ENCODE measurements around the gene SPAM1.
"Not testable (repeated sequence)": the region's sequence is repeated elsewhere in the genome, so short reads cannot be mapped to it uniquely, and the experiment has no call there.

SPAM1 gene

DNA sequence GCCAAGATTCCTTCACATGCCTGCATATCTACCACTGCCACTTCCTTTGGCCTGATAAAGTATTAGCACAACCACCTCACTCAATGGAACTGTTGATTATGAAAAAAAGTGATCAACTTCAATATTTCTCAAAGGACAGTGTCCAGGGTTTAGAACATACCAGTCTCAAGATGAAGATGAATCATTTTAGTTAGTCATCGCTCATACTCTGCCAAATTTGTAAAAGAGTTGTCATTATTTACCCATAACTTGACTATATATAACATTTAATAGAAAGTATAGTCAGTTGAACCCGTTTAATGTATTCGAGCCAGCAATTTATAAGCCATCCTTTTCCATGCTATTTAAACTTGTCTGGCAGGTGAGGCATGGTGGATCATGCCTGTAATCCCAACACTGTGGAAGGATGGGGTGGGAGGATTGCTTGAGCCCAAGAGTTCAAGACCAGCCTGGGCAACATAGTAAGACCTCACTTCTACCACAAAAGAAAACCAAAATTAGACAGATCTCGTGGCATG is 33.2 kb downstream of the SPAM1 start:
- no peak for DNase-seq (ENCODE audit: low read depth, low spot score)

DNA sequence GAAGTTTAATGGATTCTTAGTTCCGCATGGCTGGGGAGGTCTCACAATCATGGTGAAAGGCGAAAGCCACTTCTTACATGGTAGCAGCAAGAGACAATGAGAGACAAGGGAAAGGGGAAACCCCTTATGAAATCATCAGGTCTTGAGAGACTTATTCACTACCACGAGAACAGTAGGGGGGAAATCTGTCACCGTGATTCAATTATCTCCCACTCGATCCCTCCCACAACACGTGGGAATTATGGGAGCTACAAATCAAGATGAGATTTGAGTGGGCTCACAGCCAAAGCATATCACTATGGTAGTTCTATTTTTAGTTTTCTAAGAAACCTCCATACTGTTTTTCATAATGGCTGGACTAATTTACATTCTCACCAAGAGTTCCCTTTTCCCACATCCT is 36.7 kb downstream of the SPAM1 start:
- no peak for DNase-seq (ENCODE audit: low read depth, low spot score)

DNA sequence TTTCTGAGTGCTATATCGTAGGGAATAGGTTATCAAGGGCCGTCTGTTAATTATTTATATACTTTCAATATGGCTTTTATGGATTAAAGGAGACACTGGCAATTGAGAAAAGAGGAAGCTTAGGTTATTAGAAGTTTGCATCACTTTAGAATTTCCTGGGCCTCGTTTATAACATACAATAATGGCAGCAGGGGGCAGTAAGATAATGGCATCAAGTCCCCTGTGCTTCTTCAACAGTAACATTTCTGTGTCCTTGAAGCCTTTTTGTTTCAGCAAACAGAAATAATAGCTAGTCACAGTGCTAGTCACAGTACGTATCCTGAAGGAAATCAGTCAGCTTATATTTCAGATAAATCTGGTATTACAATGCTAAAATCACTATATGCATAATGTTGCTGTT is 41.9 kb downstream of the SPAM1 start:
- no peak for DNase-seq (ENCODE audit: low read depth, low spot score)

DNA sequence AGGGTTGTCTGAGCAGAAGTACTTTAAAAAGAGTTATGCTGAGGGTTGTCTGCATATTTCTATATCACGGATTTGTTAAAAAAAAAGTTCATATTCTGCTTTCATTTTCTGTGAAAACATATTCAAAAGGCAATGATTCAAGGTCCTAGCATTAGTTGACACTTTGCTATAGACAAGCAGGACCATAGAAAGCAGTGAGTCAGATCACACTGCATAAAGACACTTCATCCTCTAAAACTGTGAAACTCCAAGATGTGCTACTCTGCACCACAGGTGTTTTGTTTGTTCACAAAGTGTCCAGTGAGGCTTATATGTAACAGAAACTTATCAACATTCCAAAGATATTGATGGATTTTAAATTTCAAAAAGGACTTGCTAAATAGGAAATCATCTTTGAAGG is 47.0 kb downstream of the SPAM1 start:
- no peak for DNase-seq (ENCODE audit: low read depth, low spot score)

DNA sequence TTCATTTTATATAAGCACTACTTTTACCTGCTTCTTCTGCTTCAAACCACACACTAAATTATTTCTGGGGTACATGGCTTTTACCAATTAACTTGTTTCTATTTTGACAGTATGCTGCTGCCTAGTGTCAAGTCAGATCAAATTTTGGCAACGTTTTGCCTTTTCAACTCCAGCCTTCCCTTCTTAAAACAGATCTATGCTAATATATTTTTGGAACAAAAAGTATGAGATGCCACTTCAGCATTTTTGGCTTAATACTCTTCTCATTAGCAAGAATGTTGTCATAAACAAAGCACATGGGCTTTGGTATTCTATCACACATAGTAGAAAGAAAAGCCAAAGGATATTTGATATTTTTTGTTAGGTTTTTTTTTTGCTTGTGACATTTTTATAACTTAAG is 47.8 kb downstream of the SPAM1 start:
- DNase-seq (ENCODE audit: low read depth, low spot score): no peak

DNA sequence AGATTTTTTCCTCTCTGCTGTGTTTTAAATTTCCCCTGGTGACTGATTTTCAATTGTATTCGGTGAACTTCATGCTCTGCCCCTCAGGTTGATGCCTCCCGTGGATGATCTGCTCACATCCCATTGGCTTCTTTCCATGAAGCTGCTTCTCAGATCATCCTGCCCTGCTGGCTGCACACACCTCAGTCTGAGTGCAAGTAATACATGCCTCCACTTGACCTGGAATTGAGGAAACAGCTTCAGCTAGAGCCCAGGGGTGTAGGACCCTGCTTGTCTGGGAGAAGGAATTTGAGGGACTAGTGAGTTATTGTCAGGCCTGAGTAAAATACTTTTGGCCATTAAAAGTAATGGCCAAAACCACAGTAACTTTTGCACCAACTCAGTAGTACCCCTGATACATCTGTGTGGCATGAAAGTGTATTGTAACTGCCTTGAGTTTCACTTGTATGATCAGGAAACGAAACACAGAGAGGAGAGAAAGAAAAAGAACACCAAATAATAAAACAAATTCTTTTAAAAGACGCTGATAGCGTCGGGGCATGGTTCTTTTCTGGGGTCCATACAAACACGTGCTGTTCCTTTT is 49.4 kb downstream of the SPAM1 start:
- no peak for DNase-seq (ENCODE audit: low read depth, low spot score)

DNA sequence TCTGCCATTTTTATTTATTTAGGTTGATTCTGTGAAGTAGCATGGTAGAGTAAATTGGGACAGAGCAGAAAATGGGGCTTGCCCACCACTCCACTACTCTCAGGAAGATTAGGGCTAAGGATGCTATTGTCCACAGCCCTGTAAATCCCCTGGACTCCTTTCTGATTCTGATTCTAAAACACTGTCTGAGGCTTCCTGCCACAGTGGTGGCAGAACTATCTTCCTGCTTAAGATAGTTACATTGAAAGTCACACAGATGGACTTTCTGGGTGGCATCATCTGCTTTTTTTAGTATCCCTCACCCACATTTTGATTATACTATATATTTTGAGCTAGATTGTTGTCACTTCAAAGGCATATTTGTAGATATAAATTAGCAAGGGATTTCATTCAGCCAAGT is 50.0 kb downstream of the SPAM1 start:
- DNase-seq (ENCODE audit: low read depth, low spot score): no peak

DNA sequence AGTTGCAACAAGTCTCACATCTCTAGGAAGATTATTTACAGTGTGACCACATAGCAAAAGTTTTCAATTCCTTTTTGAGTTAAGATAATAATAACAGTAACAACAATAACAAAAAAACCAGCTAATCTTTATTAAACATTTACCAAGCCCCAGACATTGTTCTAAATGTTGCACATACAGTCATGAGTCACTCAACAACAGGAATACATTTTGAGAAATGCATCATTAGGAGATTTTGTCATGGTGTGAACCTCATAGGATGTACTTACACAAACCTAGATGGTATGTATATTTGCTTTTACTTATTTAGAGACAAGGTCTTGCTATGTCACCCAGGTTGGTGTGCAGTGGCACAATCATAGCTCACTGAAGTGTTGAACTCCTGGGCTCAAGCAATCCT is 52.0 kb downstream of the SPAM1 start:
- DNase-seq (ENCODE audit: low read depth, low spot score): no peak

DNA sequence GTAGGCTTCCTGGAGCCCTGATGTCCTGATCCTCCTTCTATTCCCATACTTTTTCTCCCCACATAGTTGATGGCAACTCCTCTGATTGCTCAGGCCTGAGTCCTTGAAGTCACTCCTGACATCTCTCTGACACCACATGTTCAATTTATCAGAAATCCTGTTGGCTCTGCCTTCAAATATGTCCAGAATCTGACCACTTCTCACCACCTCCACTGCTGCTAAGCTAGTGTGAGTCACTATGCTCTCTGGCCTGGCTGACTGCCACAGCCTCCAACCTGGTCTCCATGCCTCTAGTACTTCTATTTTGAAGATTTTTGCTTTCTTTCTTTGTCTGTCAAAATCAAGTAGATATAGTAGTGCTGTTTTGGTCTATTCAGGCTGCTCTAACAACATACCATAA is 54.8 kb downstream of the SPAM1 start:
- no peak for DNase-seq (ENCODE audit: low read depth, low spot score)

DNA sequence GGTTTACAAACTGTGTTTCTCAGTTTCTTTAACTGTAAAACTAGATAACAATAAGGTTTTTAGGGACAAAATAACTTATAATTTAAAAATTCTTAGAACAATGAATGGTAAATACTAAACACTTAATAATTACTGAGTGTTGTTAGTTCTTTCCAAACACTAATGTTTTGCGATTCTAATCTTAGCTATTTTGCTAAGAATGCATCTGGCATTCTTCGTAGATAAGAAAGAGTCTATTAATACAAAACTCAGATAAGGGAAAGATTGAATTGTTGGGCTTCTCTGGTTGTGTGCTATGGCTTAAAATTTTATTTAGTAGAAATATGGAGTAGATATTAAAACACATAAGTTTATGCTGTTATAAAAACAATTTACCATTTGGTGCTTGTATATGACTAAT is 62.4 kb downstream of the SPAM1 start:
- DNase-seq (ENCODE audit: low read depth, low spot score): no peak

DNA sequence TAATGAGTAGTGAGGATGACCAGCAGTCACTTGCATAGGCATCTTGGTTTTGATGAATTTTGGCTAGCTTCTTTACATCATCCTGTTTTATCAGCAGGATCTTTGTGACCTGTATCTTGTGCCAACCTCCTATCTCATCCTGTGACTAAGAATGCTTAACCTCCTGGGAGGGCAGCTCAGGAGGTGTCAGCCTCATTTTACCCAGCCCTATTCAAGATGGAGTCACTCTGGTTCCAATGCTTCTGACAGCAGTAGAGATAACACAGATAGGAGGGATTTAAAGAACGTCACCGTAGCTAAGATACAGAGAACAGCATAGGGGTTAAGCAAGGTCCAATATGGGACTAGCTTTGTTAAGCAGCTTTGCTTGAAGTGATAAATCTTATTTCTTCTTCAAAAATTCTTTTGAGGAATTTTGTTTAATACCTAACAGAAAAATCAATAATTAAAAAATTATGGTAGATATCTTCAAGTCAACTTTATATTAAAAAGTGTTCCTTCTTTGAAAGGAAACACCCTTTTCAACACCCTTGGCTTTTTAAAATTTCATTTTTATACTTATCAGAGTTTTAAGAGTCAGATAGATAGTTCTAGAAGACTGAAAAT is 68.0 kb downstream of the SPAM1 start:
- DNase-seq (ENCODE audit: low read depth, low spot score): no peak

DNA sequence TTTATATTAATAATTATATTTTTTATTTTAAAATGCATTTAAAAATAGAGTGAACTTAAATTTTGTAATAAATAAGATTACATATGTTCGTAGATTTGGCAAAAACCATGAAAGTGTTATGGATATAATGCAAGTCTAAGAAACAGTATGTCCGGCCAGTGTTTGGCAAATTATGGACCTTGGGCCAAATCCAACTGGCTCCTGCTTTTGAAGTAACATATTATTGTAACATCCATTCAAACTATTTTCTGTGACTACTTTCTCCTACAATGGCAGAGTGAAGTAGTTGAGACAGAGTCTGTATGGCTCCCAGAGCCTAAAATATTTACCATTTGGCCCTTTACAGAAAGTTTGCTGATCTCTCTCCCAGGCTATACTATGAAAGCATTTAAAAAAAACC is 69.0 kb downstream of the SPAM1 start:
- DNase-seq (ENCODE audit: low read depth, low spot score): no peak

DNA sequence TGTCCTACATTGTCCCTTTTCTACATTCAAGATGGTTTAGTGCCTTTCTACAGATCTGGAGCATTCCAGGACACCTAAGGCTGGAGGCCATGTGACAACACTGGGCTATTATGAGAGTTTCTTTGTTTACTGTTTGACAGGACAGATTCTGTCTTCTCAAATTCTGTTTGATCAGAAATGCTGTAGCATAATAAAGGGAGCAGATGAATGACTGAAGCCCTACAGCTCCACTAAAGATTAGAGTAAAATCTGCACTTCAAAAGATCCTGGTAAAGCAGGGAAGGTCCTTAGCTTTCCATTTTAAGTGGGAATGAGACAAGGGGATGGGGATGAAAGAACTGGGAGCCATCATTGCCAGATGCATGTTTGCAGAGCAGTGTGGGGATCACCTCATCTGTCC is 69.4 kb downstream of the SPAM1 start:
- no peak for DNase-seq (ENCODE audit: low read depth, low spot score)

DNA sequence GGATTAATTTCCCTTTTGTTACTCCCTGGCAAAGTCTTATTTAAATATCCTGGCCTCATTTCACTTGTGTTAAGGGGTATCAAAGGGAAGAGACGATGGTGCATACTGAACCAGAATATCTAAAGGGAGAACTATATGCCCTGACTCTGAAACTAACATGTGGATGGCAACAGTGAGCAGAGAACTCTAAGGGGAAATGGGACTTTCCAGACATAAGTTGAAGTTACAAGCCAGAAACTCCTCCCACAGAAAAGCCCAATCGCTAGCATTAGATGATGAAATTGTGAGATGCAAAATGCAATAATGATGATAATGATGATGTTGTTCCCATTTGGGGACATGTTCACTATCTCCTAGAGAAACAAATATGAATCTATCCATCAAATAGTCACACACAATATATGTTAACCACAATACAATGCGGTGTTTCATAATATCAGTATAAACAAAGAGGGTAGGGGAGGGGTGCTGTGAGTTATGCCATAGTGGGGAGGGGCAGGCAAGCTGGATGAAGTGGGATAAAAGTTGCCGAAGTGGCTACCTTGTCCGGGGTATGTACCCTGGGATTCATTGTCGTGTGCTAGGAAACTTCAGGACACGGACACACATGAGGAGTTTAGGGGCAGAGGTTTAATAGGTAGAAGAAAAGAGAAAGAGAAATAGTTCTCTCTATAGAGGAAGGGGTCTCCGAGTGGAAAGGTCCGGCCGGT is 70.7 kb downstream of the SPAM1 start:
- DNase-seq (ENCODE audit: low read depth, low spot score): no peak

DNA sequence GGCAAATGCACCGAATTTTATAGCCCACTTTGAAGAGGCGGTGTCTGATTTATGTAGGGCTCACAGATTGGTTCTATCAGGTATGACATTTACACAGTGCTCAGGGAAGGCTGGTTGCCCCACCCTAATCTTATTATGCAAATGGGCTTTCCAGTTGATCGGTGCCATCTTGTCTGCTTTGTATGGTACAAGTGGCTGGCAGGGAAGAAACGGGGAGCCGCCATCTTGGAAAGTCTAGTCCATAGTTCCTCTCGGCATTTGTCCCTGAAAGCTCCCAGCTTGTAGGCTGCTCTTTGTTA is 71.2 kb downstream of the SPAM1 start:
- DNase-seq (ENCODE audit: low read depth, low spot score): no peak

DNA sequence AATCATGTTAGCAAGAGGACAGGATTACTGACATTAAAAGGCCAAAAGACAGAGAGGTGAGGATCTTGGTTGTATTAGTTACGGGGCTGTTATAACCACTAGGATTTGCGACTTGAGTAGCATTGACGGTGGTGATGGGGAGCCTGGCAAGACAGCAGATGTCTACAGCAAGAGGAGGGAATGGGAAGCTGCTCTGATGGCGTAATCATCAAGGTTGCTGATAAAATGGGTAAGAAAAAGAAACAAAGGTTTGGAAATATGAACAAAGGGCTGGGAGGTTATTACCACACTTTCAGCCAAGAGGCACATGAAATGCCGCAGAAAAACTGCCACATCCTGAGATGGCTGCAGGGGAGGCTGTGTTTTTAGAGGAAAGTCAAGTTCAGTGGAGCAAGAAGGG is 73.9 kb downstream of the SPAM1 start:
- no peak for DNase-seq (ENCODE audit: low read depth, low spot score)

DNA sequence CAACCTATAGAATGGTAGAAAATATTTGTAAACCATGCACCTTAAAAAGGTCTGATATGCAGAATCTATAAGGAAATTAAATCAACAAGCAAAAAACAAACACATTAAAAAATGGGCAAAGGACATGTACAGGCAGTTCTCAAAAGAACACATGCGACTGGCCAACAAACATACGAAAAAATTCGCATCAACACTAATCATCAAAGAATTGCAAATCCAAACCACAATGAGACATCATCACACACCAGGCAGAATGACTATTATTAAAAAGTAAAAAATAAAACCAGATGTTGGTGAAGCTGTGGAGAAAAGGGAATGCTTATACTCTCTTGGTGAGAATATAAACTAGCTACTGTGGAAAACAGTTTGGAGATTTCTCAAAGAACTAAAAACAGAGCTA is 74.7 kb downstream of the SPAM1 start:
- no peak for DNase-seq (ENCODE audit: low read depth, low spot score)

DNA sequence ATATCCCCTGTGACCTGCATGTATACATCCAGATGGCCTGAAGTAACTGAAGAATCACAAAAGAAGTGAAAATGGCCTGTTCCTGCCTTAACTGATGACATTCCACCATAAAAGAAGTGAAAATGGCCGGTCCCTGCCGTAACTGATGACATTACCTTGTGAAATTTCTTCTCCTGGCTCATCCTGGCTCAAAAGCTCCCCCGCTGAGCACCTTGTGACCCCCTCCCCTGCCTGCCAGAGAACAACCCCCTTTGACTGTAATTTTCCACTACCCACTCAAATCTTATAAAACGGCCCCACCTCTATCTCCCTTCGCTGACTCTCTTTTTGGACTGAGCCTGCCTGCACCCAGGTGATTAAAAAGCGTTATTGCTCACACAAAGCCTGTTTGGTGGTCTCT is 83.3 kb downstream of the SPAM1 start:
- not testable (repeated sequence) for DNase-seq (ENCODE audit: low read depth, low spot score)

DNA sequence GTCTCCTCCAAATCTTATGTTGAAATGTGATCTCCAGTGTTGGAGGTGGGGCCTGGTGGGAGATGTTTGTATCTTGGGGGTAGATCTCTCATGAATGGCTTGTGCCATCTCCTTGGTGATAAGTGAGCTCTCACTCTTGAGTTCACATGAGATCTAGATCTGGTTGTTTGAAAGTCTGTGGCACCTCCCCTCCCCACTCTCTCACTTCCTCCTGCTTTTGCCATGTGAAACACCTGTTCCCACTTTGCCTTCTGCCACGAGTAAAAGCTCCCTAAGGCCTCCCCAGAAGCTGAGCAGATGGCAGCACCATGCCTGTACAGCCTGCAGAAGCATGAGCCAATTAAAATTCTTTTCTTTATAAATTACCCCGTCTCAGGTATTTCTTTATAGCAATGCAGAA is 84.3 kb downstream of the SPAM1 start:
- DNase-seq (ENCODE audit: low read depth, low spot score): no peak

Measured in brain pericyte (primary cell).